HCT116 (cell line): ENCODE results near the gene RPS6KC1. TPM values are rescaled to one million over a fixed set of nuclear protein-coding genes. Genes with fewer than 3 reads are reported as not detected.

ENCODE experiments used
- ATAC-seq: fragments of 200-7000 bp; cut with Tn5 transposase; 2 replicates; pipeline ENCODE4 v1.9.1; 2020; ENCODE audit warnings: mild to moderate bottlenecking, moderate library complexity
- BruUV-seq: library from RNA; stranded (reverse); fragments of 400-500 nt; replicated peaks from 2 replicates; lab custom pipeline; 2021; lab: Mats Ljungman, UMichigan
- CTCF ChIA-PET: fragments of 300-600 bp; sonication (Branson Sonifier 250); formaldehyde crosslinking; loops from one replicate; lab custom pipeline; 2021; ENCODE audit warnings: antibody characterized with exemption; lab: Charles Lee
- POLR2A ChIA-PET: fragments of 300-600, 350-600 bp; sonication (Branson Sonifier 250); formaldehyde crosslinking; loops from one replicate; lab custom pipeline; 2021; ENCODE audit warnings: antibody characterized with exemption; lab: Charles Lee
- RAD21 ChIA-PET, 2 experiments: fragments of 300-600 bp; sonication (Branson Sonifier 250); formaldehyde crosslinking; loops; one replicate each; lab custom pipeline; 2023; ENCODE audit warnings: low total read pairs in 2 of 2; ENCODE audit not compliant: uncharacterized antibody in 2 of 2, unreplicated experiment in 2 of 2, low non-redundant PET in 1 of 2; lab: Charles Lee
- DNase-seq: peaks from one replicate; pipeline ENCODE4 v3.0.0-alpha.2; 2010; ENCODE audit warnings: low read depth, low spot score
- H2AFZ ChIP-seq: fragments of 200-600 bp; shearing (Covaris generic), sonication (generic); 2 replicates; pipeline ENCODE4 v1.6.1; 2017; ENCODE audit warnings: low read depth, mixed run types, mixed read lengths, antibody characterized with exemption, low read length; ENCODE audit not compliant: poor library complexity, severe bottlenecking
- H3K27ac ChIP-seq: 2 replicates; pipeline ENCODE4 v1.5.1; 2012; ENCODE audit warnings: low read depth, low read length
- H3K27me3 ChIP-seq: fragments of 200-600 bp; sonication (generic); 2 replicates; pipeline ENCODE4 v1.6.1; 2016; ENCODE audit warnings: mixed run types, low read length, mixed read lengths; ENCODE audit not compliant: insufficient read depth
- H3K36me3 ChIP-seq, 2 experiments: fragments of 200-500 bp in 1 of 2; fragments of 200-600 bp in 1 of 2; sonication (Bioruptor generic) in 1 of 2; sonication (generic) in 1 of 2; 2 replicates each; pipeline versions ENCODE4 v1.5.1 to v1.6.1; 2014 to 2016; ENCODE audit warnings: low read length in 2 of 2, inconsistent platforms in 1 of 2, mixed read lengths in 1 of 2, mixed run types in 1 of 2; ENCODE audit not compliant: insufficient read depth in 2 of 2, control insufficient read depth in 1 of 2
- H3K4me1 ChIP-seq, 2 experiments: fragments of 200-600 bp in 1 of 2; sonication (generic) in 1 of 2; 2 replicates each; pipeline versions ENCODE4 v1.5.1 to v1.6.1; 2012 to 2017; ENCODE audit warnings: low read length in 2 of 2, inconsistent platforms in 1 of 2, mild to moderate bottlenecking in 1 of 2, mixed read lengths in 1 of 2, mixed run types in 1 of 2, moderate library complexity in 1 of 2; ENCODE audit not compliant: insufficient read depth in 2 of 2, control insufficient read depth in 1 of 2
- H3K4me2 ChIP-seq: fragments of 200-600 bp; sonication (generic); 2 replicates; pipeline ENCODE4 v1.6.1; 2017; ENCODE audit warnings: mixed run types, low read length, mixed read lengths
- H3K4me3 ChIP-seq, 2 experiments: fragments of 200-600 bp in 1 of 2; sonication (generic) in 1 of 2; replicated peaks in 1 of 2; 2 replicates each; pipeline ENCODE4 v1.5.1; 2011 to 2016; ENCODE audit warnings: low read length in 2 of 2, control low read depth in 1 of 2, low read depth in 1 of 2, mild to moderate bottlenecking in 1 of 2, mixed read lengths in 1 of 2, mixed run types in 1 of 2
- H3K79me2 ChIP-seq: fragments of 200-600 bp; sonication (generic); 2 replicates; pipeline ENCODE4 v1.6.1; 2017; ENCODE audit warnings: mild to moderate bottlenecking, mixed run types, low read length, moderate library complexity, mixed read lengths; ENCODE audit not compliant: insufficient read depth
- H3K9ac ChIP-seq: fragments of 200-600 bp; sonication (generic); 2 replicates; pipeline ENCODE4 v1.6.1; 2016; ENCODE audit warnings: low read length, mixed read lengths
- H3K9me2 ChIP-seq: fragments of 200-600 bp; sonication (generic), shearing (Covaris generic); 2 replicates; pipeline ENCODE4 v1.6.1; 2017; ENCODE audit warnings: mixed run types, mild to moderate bottlenecking, moderate library complexity; ENCODE audit not compliant: insufficient read depth
- H3K9me3 ChIP-seq, 2 experiments: fragments of 200-500 bp in 1 of 2; fragments of 200-600 bp in 1 of 2; sonication (Bioruptor generic) in 1 of 2; sonication (generic) in 1 of 2; 2 replicates each; pipeline ENCODE4 v1.6.1; 2014 to 2017; ENCODE audit warnings: low read length in 2 of 2, mixed read lengths in 2 of 2, inconsistent platforms in 1 of 2, low read depth in 1 of 2, mild to moderate bottlenecking in 1 of 2, mixed run types in 1 of 2, moderate library complexity in 1 of 2; ENCODE audit not compliant: control insufficient read depth in 1 of 2, insufficient read depth in 1 of 2
- H4K20me1 ChIP-seq: fragments of 200-600 bp; sonication (generic), shearing (Covaris generic); 2 replicates; pipeline ENCODE4 v1.6.1; 2017; ENCODE audit warnings: mixed run types, mild to moderate bottlenecking, moderate library complexity; ENCODE audit not compliant: insufficient read depth
- FOSL1 ChIP-seq: IDR thresholded peaks from 2 replicates; pipeline ENCODE4 v1.6.1; 2012; ENCODE audit warnings: low read depth
- JUND ChIP-seq: IDR thresholded peaks from 2 replicates; pipeline ENCODE4 v1.6.1; 2012
- RAD21 ChIP-seq: IDR thresholded peaks from 2 replicates; pipeline ENCODE4 v1.6.1; 2012; ENCODE audit warnings: low read depth, mild to moderate bottlenecking
- intact Hi-C: fragments of 100-400 bp; cut with micrococcal nuclease; formaldehyde crosslinking; loops from 2 replicates; pipeline ENCODE4 v1.10.0; 2022
- total RNA-seq: library from RNA; stranded (reverse); gene quantifications from one replicate; pipeline ENCODE4 v1.2.1, GENCODE V29; 2021; ENCODE audit not compliant: unreplicated experiment
- TF ChIP-seq, protein P1 (sequence below), 3 experiments: fragments of 200-600 bp in 1 of 3; sonication (generic) in 1 of 3; IDR thresholded peaks in 2 of 3; conservative IDR thresholded peaks in 1 of 3; 2 replicates each; pipeline ENCODE4 v1.5.1; 2012 to 2017; ENCODE audit warnings: low read depth in 2 of 3, low read length in 2 of 3, antibody characterized with exemption in 1 of 3, borderline replicate concordance in 1 of 3, control low read depth in 1 of 3, mild to moderate bottlenecking in 1 of 3, mixed read lengths in 1 of 3, mixed run types in 1 of 3, moderate library complexity in 1 of 3; ENCODE audit not compliant: insufficient read depth in 1 of 3
- TF ChIP-seq, protein P2 (sequence below): IDR thresholded peaks from 2 replicates; pipeline ENCODE4 v1.6.1; 2012

Gene RPS6KC1
- total RNA-seq, 1 experiment from 2014 or later: 15.9 TPM

- TF ChIP-seq, protein P1, sequence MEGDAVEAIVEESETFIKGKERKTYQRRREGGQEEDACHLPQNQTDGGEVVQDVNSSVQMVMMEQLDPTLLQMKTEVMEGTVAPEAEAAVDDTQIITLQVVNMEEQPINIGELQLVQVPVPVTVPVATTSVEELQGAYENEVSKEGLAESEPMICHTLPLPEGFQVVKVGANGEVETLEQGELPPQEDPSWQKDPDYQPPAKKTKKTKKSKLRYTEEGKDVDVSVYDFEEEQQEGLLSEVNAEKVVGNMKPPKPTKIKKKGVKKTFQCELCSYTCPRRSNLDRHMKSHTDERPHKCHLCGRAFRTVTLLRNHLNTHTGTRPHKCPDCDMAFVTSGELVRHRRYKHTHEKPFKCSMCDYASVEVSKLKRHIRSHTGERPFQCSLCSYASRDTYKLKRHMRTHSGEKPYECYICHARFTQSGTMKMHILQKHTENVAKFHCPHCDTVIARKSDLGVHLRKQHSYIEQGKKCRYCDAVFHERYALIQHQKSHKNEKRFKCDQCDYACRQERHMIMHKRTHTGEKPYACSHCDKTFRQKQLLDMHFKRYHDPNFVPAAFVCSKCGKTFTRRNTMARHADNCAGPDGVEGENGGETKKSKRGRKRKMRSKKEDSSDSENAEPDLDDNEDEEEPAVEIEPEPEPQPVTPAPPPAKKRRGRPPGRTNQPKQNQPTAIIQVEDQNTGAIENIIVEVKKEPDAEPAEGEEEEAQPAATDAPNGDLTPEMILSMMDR (IDR thresholded peaks at IDR 0.05 in 2 of 3, conservative IDR thresholded peaks at IDR 0.05 in 1 of 3; ENCODE audit: borderline replicate concordance in 1 of 3, insufficient read depth in 1 of 3, low read depth in 2 of 3, low read length in 2 of 3): no peak
- no peak for TF ChIP-seq JUND
- TF ChIP-seq, all 23 proteins: peak for 0
Measured at GRCh38 chr1:213082420-213083111, 31.5 kb downstream of the RPS6KC1 start (continued).

DNA sequence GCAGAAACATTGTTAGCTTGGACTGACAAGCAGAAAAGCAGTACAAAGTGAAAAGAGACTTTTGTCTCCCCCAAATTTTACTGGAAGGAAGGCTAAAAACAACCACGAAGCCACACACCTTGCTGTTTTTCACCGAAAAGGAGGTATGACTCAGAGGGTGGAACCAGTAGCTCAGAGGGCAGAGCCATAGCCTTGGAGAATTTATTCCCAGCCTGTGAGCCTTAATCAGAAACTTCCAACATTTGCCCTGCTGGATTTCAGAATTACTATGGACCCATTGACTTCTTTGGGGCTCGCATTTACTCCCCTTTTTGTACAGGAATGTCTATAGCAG is 32.0 kb downstream of the RPS6KC1 start:
- Histone ChIP-seq H2AFZ (no peak overlapping the region), H3K27ac (no peak overlapping the region), H3K79me2 (no peaks in the 10 kb centered on the region), H3K4me2 (peak overlapping the region; percentile 4; the same call in 1 of the 2 replicates), H3K4me1 (peaks cover 0 to 11% of the 10 kb centered on the region in 2 experiments; a peak in 2 of 4 replicates), H3K9ac (no peak overlapping the region), H3K9me2 (no peaks in the 10 kb centered on the region), H3K9me3 (no peaks in the 10 kb centered on the region), H3K27me3 (no peaks in the 10 kb centered on the region), H4K20me1 (no peaks in the 10 kb centered on the region), H3K4me3 (no peak overlapping the region), H3K36me3 (no peaks in the 10 kb centered on the region)
- intact Hi-C loops: no loop called here
- TF ChIP-seq FOSL1 (peak; percentile 50; the same call in 1 of the 2 replicates), RAD21 (no peak)
- TF ChIP-seq, protein P2, sequence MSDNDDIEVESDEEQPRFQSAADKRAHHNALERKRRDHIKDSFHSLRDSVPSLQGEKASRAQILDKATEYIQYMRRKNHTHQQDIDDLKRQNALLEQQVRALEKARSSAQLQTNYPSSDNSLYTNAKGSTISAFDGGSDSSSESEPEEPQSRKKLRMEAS: 0 out of 2 replicates have a peak, but pooled peaks have one; percentile 9
- RAD21 ChIA-PET: no interaction called here
- ATAC-seq (peak; percentile 52; the same call in 1 of the 2 replicates), DNase-seq (no peak)
- BruUV-seq: no TSS peak
- POLR2A ChIA-PET: no interaction called here
- CTCF ChIA-PET: no interaction called here
